Transverse colon (tissue), 4 donors: ENCODE measurements around the gene OR5AR1. TPM values are rescaled to one million over a fixed set of nuclear protein-coding genes. Genes with fewer than 3 reads are reported as not detected.
A peak's percentile ranks its signal among the peaks of the same experiment; 100 is the strongest.

ENCODE experiments used
- DNase-seq: peaks from one replicate; pipeline ENCODE4 v3.0.0-alpha.2; 2019
- H3K27ac ChIP-seq, 4 donors: fragments of 200-600 bp; sonication (generic); 2 replicates each; pipeline ENCODE4 v1.5.1; 2016 to 2018; ENCODE audit warnings: inconsistent platforms in 4 of 4
- H3K27me3 ChIP-seq: fragments of 200-600 bp; sonication (generic); 2 replicates; pipeline ENCODE4 v1.5.1; 2017; ENCODE audit warnings: inconsistent platforms
- H3K36me3 ChIP-seq, 4 donors: fragments of 200-600 bp; sonication (generic); 2 replicates each; pipeline ENCODE4 v1.5.1; 2017 to 2019; ENCODE audit warnings: inconsistent platforms in 4 of 4
- H3K4me1 ChIP-seq, 4 donors: fragments of 200-600 bp; sonication (generic); 2 replicates each; pipeline ENCODE4 v1.5.1; 2017 to 2020; ENCODE audit warnings: inconsistent platforms in 4 of 4
- H3K4me3 ChIP-seq, 4 donors: fragments of 200-600 bp; sonication (generic); 1 replicate in 1 of 4; 2 replicates in 3 of 4; pipeline versions ENCODE4 v1.5.1 to v1.6.1; 2017 to 2019; ENCODE audit warnings: inconsistent platforms in 4 of 4
- H3K9me3 ChIP-seq, 2 donors: fragments of 200-600 bp; sonication (generic); 2 replicates each; pipeline ENCODE4 v1.5.1; 2017 to 2019; ENCODE audit warnings: inconsistent platforms in 2 of 2
- EP300 ChIP-seq: sonication (generic); formaldehyde crosslinking; IDR thresholded peaks from one replicate; pipeline ENCODE4 v1.6.1; 2017; ENCODE audit warnings: antibody characterized with exemption, low read depth
- POLR2A ChIP-seq: fragments of 450-650 bp; IDR thresholded peaks from one replicate; pipeline ENCODE4 v1.6.1; 2016; ENCODE audit warnings: antibody characterized with exemption, mild to moderate bottlenecking, moderate library complexity
- POLR2AphosphoS5 ChIP-seq, 3 donors: sonication (generic); formaldehyde crosslinking; IDR thresholded peaks; one replicate each; pipeline ENCODE4 v1.6.1; 2016; ENCODE audit warnings: antibody characterized with exemption in 3 of 3
- WGBS, 2 donors: methylation state at CpG; one replicate each; pipeline ENCODE4 v1.1.5; 2018; ENCODE audit warnings: low coverage in 1 of 2; 5-methylcytosine and 5-hydroxymethylcytosine counted together
- in situ Hi-C, 4 donors: fragments of 200-750 bp; cut with MboI; loops; one replicate each; pipeline versions ENCODE4 v1.15.0 to v1.15.1; 2017; ENCODE audit warnings: low sequenced_read_pairs in 3 of 4, low pct_ligation_motif_present in 1 of 4, low pct_unique_long_range_greater_than_20kb in 1 of 4
- intact Hi-C: fragments of 100-400 bp; cut with DNase I; formaldehyde crosslinking; loops from one replicate; pipeline ENCODE4 v1.15.1; 2023; ENCODE audit warnings: low total_unique reads
- total RNA-seq, 4 donors: library from RNA; depleted of rRNA; stranded (reverse); fragments of >200 nt; gene quantifications; one replicate each; pipeline ENCODE4 v1.1.0, GENCODE V29; 2016
- TF ChIP-seq, protein P1 (sequence below), 5 experiments: fragments of 200-600 bp in 3 of 5; fragments of 450-650 bp in 2 of 5; sonication (generic) in 3 of 5; IDR thresholded peaks; 1 replicate in 2 of 5; 2 replicates in 3 of 5; pipeline ENCODE4 v1.5.1; 2016 to 2017; ENCODE audit warnings: antibody characterized with exemption in 5 of 5, inconsistent platforms in 3 of 5, mild to moderate bottlenecking in 2 of 5, moderate library complexity in 1 of 5

Gene OR5AR1
- not detected for total RNA-seq

DNA sequence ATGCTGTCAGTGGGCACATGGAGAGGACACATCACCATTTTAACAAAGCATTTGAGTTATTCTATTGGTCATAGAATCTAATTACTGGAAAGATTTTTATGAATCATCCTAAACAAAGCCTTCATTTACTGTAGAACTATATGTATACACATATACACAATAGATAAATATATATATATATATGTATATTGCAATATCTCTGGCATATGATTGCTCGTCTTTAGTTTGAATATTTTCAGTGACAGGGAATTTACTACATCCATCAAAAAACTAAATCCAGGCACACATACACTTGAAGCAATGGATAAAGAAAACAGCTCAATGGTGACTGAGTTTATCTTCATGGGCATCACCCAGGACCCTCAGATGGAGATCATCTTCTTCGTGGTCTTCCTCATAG lies at the start of gene OR5AR1:
OR5AR1 (plus strand) TSS at position 301 of the 400 bp plus-strand sequence; CDS start at position 301, 0 bp downstream.
- H3K9me3 ChIP-seq: no peaks in the 10 kb centered on the region
- H3K4me1 ChIP-seq: no peaks in the 10 kb centered on the region
- no peak within 1 kb of the TSS for H3K27ac ChIP-seq
- DNase-seq: no peak
- in situ Hi-C loops (no loop called here), intact Hi-C loops (no loop called here)
- H3K36me3 ChIP-seq: no peaks in the 10 kb centered on the region
- 75 to 88% methylated on average over 2 of the region's 2 CpGs for WGBS, 2 donors
- H3K4me3 ChIP-seq: no peak within 1 kb of the TSS
- H3K27me3 ChIP-seq: no peaks in the 10 kb centered on the region
- TF ChIP-seq, protein P1, sequence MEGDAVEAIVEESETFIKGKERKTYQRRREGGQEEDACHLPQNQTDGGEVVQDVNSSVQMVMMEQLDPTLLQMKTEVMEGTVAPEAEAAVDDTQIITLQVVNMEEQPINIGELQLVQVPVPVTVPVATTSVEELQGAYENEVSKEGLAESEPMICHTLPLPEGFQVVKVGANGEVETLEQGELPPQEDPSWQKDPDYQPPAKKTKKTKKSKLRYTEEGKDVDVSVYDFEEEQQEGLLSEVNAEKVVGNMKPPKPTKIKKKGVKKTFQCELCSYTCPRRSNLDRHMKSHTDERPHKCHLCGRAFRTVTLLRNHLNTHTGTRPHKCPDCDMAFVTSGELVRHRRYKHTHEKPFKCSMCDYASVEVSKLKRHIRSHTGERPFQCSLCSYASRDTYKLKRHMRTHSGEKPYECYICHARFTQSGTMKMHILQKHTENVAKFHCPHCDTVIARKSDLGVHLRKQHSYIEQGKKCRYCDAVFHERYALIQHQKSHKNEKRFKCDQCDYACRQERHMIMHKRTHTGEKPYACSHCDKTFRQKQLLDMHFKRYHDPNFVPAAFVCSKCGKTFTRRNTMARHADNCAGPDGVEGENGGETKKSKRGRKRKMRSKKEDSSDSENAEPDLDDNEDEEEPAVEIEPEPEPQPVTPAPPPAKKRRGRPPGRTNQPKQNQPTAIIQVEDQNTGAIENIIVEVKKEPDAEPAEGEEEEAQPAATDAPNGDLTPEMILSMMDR (IDR thresholded peaks at IDR 0.05): no peak
- TF ChIP-seq POLR2A (no peak), EP300 (no peak), POLR2AphosphoS5 (IDR thresholded peaks at IDR 0.05) (no peak)

DNA sequence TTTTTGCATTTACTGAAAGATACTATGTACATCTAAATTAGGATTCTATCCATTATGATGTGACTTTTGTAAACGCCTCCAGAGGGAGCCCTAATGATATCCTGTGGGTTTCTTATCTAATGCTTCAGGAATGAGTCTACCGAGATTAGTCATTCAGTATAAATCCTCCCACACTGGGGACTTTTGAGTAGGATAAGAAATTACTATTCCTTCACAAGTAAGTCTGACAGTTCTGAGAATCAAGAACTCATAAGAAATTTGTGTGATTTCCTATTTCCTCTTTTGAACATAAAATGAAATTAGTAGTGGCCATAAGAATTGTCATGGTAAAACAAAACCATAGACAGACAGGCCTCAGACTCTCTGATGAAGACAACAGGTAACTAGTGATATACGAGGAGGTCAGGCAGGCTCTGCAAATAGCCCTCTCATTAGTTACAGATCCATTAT lies 38.8 kb upstream of the OR5AR1 start:
- no peak overlapping the region for H3K27ac ChIP-seq
- H3K4me1 ChIP-seq: no peaks in the 10 kb centered on the region
- no peaks in the 10 kb centered on the region for H3K27me3 ChIP-seq
- no peaks in the 10 kb centered on the region for H3K9me3 ChIP-seq
- no peaks in the 10 kb centered on the region for H3K36me3 ChIP-seq
- intact Hi-C loops (no loop called here), in situ Hi-C loops (loop anchor here in 1 of 4 donors (25.0 kb wide), 1 partner anchor 163 kb away; no protein-coding TSS in a partner anchor)
- H3K4me3 ChIP-seq: no peak overlapping the region
- DNase-seq: no peak
- 0 to 9% methylated on average over 3 of the region's 3 CpGs for WGBS, 2 donors
- TF ChIP-seq EP300: no peak
- TF ChIP-seq, protein P1 (IDR thresholded peaks at IDR 0.05): peak; percentile 33 to 49 (median 44)

DNA sequence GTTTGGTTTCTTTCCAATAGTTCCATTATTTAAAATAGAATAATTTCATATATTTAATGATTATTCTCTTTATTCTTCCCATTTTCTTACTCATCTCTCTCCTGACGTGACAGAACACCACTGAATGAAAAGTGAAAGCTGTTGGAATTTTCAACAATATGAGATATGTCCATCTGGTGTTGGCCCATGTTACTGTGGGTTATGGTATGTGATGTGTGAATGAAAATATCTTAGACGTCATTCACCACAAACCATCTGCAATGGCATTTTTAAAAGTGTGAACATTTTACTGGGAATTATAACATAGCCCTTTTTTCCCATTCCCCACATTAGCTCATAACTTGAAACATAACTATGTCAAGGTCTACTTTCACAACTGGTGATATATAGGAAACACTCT lies 37.5 kb upstream of the OR5AR1 start:
- in situ Hi-C loops: no loop called here
- H3K4me1 ChIP-seq: no peaks in the 10 kb centered on the region
- no peak overlapping the region for H3K27ac ChIP-seq
- TF ChIP-seq POLR2AphosphoS5 (IDR thresholded peaks at IDR 0.05): no peak
- TF ChIP-seq, protein P1 (IDR thresholded peaks at IDR 0.05): no peak
- TF ChIP-seq POLR2A: no peak
- TF ChIP-seq EP300: no peak
- H3K27me3 ChIP-seq: no peaks in the 10 kb centered on the region
- WGBS, 2 donors: 64 to 69% methylated on average over 2 of the region's 2 CpGs
- H3K9me3 ChIP-seq: no peaks in the 10 kb centered on the region
- H3K4me3 ChIP-seq: no peak overlapping the region
- no peak for DNase-seq
- intact Hi-C loops: no loop called here
- no peaks in the 10 kb centered on the region for H3K36me3 ChIP-seq

DNA sequence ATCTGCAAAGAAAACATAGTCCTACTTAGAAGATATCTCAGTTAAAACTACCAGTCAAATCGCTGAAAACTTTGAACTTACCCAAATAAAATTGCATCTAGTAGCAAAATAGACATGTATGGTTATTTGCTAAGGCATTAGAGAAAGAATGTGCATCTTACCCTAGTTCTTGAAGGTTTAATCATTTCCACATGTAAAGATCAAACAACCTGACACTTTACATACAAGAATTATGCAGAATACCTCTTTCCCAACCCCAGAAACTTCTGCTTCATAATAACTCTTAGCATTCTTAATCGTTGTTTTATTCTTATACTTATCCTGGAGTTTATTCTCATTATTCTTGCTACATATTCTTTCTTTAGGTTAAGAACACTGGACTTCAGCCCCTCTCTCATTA lies 31.2 kb upstream of the OR5AR1 start:
- TF ChIP-seq, protein P1 (IDR thresholded peaks at IDR 0.05): no peak
- TF ChIP-seq POLR2AphosphoS5 (IDR thresholded peaks at IDR 0.05) (no peak), POLR2A (no peak), EP300 (no peak)
- in situ Hi-C loops: no loop called here
- Histone ChIP-seq H3K27me3 (no peaks in the 10 kb centered on the region), H3K4me1 (no peaks in the 10 kb centered on the region), H3K36me3 (no peaks in the 10 kb centered on the region), H3K4me3 (no peak overlapping the region), H3K27ac (no peak overlapping the region), H3K9me3 (no peaks in the 10 kb centered on the region)
- 72 to 74% methylated on average over 2 of the region's 2 CpGs for WGBS, 2 donors
- DNase-seq: no peak
- intact Hi-C loops: no loop called here
